Ishikawa (cell line): ENCODE data around the gene HOXB9.

Experiments used
- CEBPB ChIP-seq: IDR thresholded peaks from 2 replicates; pipeline ENCODE4 v1.6.1; 2012
- CREB1 ChIP-seq: IDR thresholded peaks from 2 replicates; pipeline ENCODE4 v1.6.1; 2012; ENCODE audit warnings: low read depth
- EGR1 ChIP-seq: IDR thresholded peaks from 2 replicates; pipeline ENCODE4 v1.6.1; 2012
- EP300 ChIP-seq: IDR thresholded peaks from 2 replicates; pipeline ENCODE4 v1.6.1; 2012; ENCODE audit warnings: borderline replicate concordance
- FOXM1 ChIP-seq: IDR thresholded peaks from 2 replicates; pipeline ENCODE4 v1.6.1; 2012; ENCODE audit warnings: low read depth, borderline replicate concordance
- MAX ChIP-seq: IDR thresholded peaks from 2 replicates; pipeline ENCODE4 v1.6.1; 2012
- NFIC ChIP-seq: IDR thresholded peaks from 2 replicates; pipeline ENCODE4 v1.6.1; 2012
- RAD21 ChIP-seq: IDR thresholded peaks from 2 replicates; pipeline ENCODE4 v1.6.1; 2012; ENCODE audit warnings: low read depth
- TAF1 ChIP-seq: IDR thresholded peaks from 2 replicates; pipeline ENCODE4 v1.6.1; 2012; ENCODE audit warnings: low read depth, mild to moderate bottlenecking
- TCF12 ChIP-seq: IDR thresholded peaks from 2 replicates; pipeline ENCODE4 v1.6.1; 2012; ENCODE audit warnings: low read depth
- TEAD4 ChIP-seq: IDR thresholded peaks from 2 replicates; pipeline ENCODE4 v1.6.1; 2012
- USF1 ChIP-seq: IDR thresholded peaks from 2 replicates; pipeline ENCODE4 v1.6.1; 2012
- YY1 ChIP-seq: IDR thresholded peaks from 2 replicates; pipeline ENCODE4 v1.6.1; 2012; ENCODE audit warnings: low read depth
- ZBTB7A ChIP-seq: IDR thresholded peaks from 2 replicates; pipeline ENCODE4 v1.6.1; 2012; ENCODE audit warnings: low read depth
- TF ChIP-seq, protein P1 (sequence below): IDR thresholded peaks from 2 replicates; pipeline ENCODE4 v1.6.1; 2012; ENCODE audit warnings: low read depth, mild to moderate bottlenecking

HOXB9 gene

GRCh38 chr17:48595278-48595999 is 30.7 kb downstream of the HOXB9 start:
- no peak for TF ChIP-seq MAX
- TF ChIP-seq, protein P1, sequence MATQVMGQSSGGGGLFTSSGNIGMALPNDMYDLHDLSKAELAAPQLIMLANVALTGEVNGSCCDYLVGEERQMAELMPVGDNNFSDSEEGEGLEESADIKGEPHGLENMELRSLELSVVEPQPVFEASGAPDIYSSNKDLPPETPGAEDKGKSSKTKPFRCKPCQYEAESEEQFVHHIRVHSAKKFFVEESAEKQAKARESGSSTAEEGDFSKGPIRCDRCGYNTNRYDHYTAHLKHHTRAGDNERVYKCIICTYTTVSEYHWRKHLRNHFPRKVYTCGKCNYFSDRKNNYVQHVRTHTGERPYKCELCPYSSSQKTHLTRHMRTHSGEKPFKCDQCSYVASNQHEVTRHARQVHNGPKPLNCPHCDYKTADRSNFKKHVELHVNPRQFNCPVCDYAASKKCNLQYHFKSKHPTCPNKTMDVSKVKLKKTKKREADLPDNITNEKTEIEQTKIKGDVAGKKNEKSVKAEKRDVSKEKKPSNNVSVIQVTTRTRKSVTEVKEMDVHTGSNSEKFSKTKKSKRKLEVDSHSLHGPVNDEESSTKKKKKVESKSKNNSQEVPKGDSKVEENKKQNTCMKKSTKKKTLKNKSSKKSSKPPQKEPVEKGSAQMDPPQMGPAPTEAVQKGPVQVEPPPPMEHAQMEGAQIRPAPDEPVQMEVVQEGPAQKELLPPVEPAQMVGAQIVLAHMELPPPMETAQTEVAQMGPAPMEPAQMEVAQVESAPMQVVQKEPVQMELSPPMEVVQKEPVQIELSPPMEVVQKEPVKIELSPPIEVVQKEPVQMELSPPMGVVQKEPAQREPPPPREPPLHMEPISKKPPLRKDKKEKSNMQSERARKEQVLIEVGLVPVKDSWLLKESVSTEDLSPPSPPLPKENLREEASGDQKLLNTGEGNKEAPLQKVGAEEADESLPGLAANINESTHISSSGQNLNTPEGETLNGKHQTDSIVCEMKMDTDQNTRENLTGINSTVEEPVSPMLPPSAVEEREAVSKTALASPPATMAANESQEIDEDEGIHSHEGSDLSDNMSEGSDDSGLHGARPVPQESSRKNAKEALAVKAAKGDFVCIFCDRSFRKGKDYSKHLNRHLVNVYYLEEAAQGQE: no peak
- TF ChIP-seq EP300: no peak
- no peak for TF ChIP-seq ZBTB7A
- TF ChIP-seq TEAD4: no peak
- TF ChIP-seq CEBPB: no peak
- no peak for TF ChIP-seq CREB1
- no peak for TF ChIP-seq TCF12
- no peak for TF ChIP-seq RAD21
- no peak for TF ChIP-seq USF1
- TF ChIP-seq EGR1: no peak
- TF ChIP-seq YY1: no peak
- no peak for TF ChIP-seq FOXM1

GRCh38 chr17:48594538-48595277 is 31.4 kb downstream of the HOXB9 start:
- TF ChIP-seq, protein P1: 0 out of 2 replicates have a peak, but pooled peaks have one; percentile 13
- TF ChIP-seq FOXM1 (no peak), CREB1 (no peak), TAF1 (no peak), EP300 (no peak)

DNA sequence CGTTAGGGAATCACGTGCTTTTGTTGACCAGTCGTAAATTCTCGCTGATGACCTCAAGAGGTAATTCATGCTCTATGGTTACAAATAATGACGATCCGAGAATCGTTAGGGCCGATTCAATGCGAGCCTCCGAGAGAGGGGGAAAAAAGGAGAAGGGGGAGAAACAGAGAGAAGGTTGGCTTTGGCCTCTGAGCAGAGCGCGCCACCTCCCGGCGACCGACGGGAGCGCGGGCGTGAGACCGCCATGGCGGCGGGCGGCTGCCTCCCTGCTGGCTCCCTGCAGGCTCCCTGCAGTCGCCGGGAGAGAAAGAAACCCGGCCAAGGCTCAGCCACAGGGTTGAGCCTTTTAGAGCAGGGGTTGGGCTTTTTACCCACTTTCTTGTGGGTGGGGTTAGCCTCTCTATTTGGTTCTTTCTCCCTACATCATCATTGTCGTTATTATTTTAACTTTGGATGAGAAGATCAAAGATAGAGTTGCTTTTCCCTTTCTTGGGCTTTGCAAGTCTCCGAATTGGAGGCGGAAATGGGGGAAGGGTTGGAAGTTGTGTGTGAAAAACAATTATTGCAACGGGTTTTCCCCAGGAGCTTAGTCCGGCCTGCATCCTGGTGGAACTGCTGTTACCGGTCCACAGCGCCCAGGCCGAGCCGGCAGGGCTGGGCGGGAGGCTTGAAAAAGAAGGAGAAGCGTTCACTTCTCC is 32.2 kb downstream of the HOXB9 start:
- peak; percentile 40; the same call in 1 of the 2 replicates for TF ChIP-seq TCF12
- TF ChIP-seq, protein P1: no peak
- no peak for TF ChIP-seq FOXM1
- peak; percentile 85; the same call in 1 of the 2 replicates for TF ChIP-seq YY1
- peak; percentile 48; the same call in 1 of the 2 replicates for TF ChIP-seq EP300
- TF ChIP-seq USF1: peak; percentile 54; the same call in 1 of the 2 replicates
- peak; percentile 46; the same call in 1 of the 2 replicates for TF ChIP-seq TAF1
- no peak for TF ChIP-seq CREB1
- 0 out of 2 replicates have a peak, but pooled peaks have one; percentile 7 for TF ChIP-seq NFIC
- TF ChIP-seq CEBPB: no peak
- TF ChIP-seq RAD21: peak; percentile 70
- TF ChIP-seq MAX: no peak
- TF ChIP-seq TEAD4: peak; percentile 15; the same call in 1 of the 2 replicates
- TF ChIP-seq EGR1: no peak
- TF ChIP-seq ZBTB7A: no peak
